Panc1 (cell line): Measurements from ENCODE around the gene CDH23. TPM values are rescaled to one million over a fixed set of nuclear protein-coding genes. Genes with fewer than 3 reads are reported as not detected.

Experiments
- ATAC-seq: fragments of 200-7000 bp; cut with Tn5 transposase; 2 replicates; pipeline ENCODE4 v1.9.1; 2020; ENCODE audit warnings: mild to moderate bottlenecking, moderate library complexity
- BruUV-seq: library from RNA; stranded (reverse); fragments of 400-500 nt; replicated peaks from 2 replicates; lab custom pipeline; 2021; lab: Mats Ljungman, UMichigan
- CTCF ChIA-PET: fragments of 300-600 bp; sonication (Branson Sonifier 250); formaldehyde crosslinking; loops from one replicate; lab custom pipeline; 2022; ENCODE audit warnings: antibody characterized with exemption; lab: Charles Lee
- POLR2A ChIA-PET: fragments of 300-600 bp; sonication (Branson Sonifier 250); formaldehyde crosslinking; loops from one replicate; lab custom pipeline; 2022; ENCODE audit warnings: antibody characterized with exemption; lab: Charles Lee
- DNase-seq: peaks from one replicate; pipeline ENCODE4 v3.0.0-alpha.2; 2010; ENCODE audit warnings: low read depth, low spot score
- H3K27ac ChIP-seq: 2 replicates; pipeline ENCODE4 v1.5.1; 2011; ENCODE audit warnings: mild to moderate bottlenecking, low read length, inconsistent platforms
- H3K27me3 ChIP-seq: fragments of 200-500 bp; sonication (Bioruptor generic); 2 replicates; pipeline ENCODE4 v1.6.0; 2014; ENCODE audit warnings: low read length, inconsistent platforms; ENCODE audit not compliant: control insufficient read depth, insufficient read depth
- H3K36me3 ChIP-seq: fragments of 200-500 bp; sonication (Bioruptor generic); 2 replicates; pipeline ENCODE4 v1.5.1; 2014; ENCODE audit warnings: inconsistent platforms, mild to moderate bottlenecking, low read length, moderate library complexity; ENCODE audit not compliant: control insufficient read depth, insufficient read depth
- H3K4me1 ChIP-seq: 2 replicates; pipeline ENCODE4 v1.5.1; 2011; ENCODE audit warnings: inconsistent platforms, mild to moderate bottlenecking, low read length, moderate library complexity; ENCODE audit not compliant: control insufficient read depth, insufficient read depth
- H3K4me3 ChIP-seq, 2 experiments: 2 replicates each; pipeline ENCODE4 v1.5.1; 2011 to 2012; ENCODE audit warnings: low read depth in 2 of 2, low read length in 2 of 2, mild to moderate bottlenecking in 2 of 2, inconsistent platforms in 1 of 2, moderate library complexity in 1 of 2
- H3K9me3 ChIP-seq: fragments of 200-500 bp; sonication (Bioruptor generic); 2 replicates; pipeline ENCODE4 v1.5.1; 2014; ENCODE audit warnings: low read depth, mild to moderate bottlenecking, inconsistent platforms, low read length, moderate library complexity; ENCODE audit not compliant: control insufficient read depth, insufficient read depth
- POLR2AphosphoS5 ChIP-seq: IDR thresholded peaks from 2 replicates; pipeline ENCODE4 v1.6.1; 2012; ENCODE audit warnings: mild to moderate bottlenecking, low read depth, low read length, moderate library complexity
- REST ChIP-seq, 2 experiments: IDR thresholded peaks; 2 replicates each; pipeline ENCODE4 v1.6.1; 2011 to 2012; ENCODE audit warnings: low read depth in 2 of 2, control low read depth in 1 of 2, low read length in 1 of 2, mild to moderate bottlenecking in 1 of 2, moderate library complexity in 1 of 2; ENCODE audit not compliant: insufficient read depth in 1 of 2
- SIN3A ChIP-seq: IDR thresholded peaks from 2 replicates; pipeline ENCODE4 v1.6.1; 2012; ENCODE audit warnings: low read depth, mild to moderate bottlenecking, low read length, moderate library complexity, borderline replicate concordance; ENCODE audit not compliant: insufficient read depth
- TCF7L2 ChIP-seq: IDR thresholded peaks from 2 replicates; pipeline ENCODE4 v1.6.1; 2011; ENCODE audit warnings: mild to moderate bottlenecking, low read depth, low read length, inconsistent platforms
- in situ Hi-C: cut with HindIII; loops from 2 replicates; pipeline ENCODE4 v1.10.0; 2016; ENCODE audit warnings: low sequenced_read_pairs, low pct_unique_long_range_greater_than_20kb
- intact Hi-C: fragments of 100-400 bp; cut with micrococcal nuclease; formaldehyde crosslinking; loops from one replicate; pipeline ENCODE4 v1.10.0; 2022; ENCODE audit not compliant: unreplicated experiment
- total RNA-seq: library from RNA; stranded (reverse); gene quantifications from one replicate; pipeline ENCODE4 v1.2.1, GENCODE V29; 2021; ENCODE audit not compliant: unreplicated experiment
- TF ChIP-seq, protein P1 (sequence below): fragments of 450-650 bp; IDR thresholded peaks from 2 replicates; pipeline ENCODE4 v1.5.1; 2017; ENCODE audit warnings: mild to moderate bottlenecking

Gene CDH23
- total RNA-seq, 1 experiment from 2014 or later = 2.7 TPM

DNA sequence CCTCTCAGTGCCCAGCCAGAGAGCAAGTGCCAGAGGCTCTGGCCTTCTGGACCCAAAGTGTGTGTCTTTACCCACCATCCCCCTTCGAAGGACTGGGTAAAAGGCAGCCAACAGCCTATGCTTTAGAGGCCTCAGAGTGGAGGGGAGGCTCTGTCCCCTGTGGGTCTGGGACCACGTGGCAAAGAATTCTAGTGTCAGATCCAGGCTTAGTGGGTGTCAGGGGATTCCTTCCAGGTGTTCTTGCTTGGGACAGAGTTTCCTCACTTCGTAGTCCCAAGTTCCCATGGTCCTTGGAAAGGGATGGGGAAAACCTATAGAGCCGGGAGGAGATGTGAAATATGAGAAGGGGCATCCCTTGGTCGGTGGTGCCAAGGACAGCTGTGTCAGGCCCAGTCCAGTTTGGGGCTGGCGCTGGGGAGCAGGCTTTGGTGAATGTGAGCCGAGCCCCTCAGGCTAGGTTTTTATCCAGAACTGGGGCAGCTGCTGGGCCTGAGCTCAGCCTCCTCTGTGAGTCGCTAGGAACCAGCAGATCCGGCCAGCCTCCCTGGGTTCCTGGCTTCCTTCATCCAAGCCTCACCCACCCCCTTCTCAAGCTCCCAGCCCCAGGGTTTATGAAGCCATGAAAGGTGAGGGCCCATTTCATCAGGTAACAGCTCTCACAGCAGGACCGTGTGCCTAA lies 251.7 kb downstream of the CDH23 start:
- no peak for ATAC-seq
- no TSS peak for BruUV-seq
- DNase-seq = no peak
- in situ Hi-C loops (no loop called here), intact Hi-C loops (no loop called here)
- Histone ChIP-seq H3K4me3 (no peak overlapping the region), H3K9me3 (no peaks in the 10 kb centered on the region), H3K27me3 (no peaks in the 10 kb centered on the region), H3K4me1 (no peaks in the 10 kb centered on the region), H3K36me3 (no peaks in the 10 kb centered on the region), H3K27ac (no peak overlapping the region)
- no peak for TF ChIP-seq TCF7L2
- no peak for TF ChIP-seq SIN3A
- TF ChIP-seq POLR2AphosphoS5 = no peak
- TF ChIP-seq REST (IDR thresholded peaks at IDR 0.05; ENCODE audit: insufficient read depth in 1 of 2, low read depth in 2 of 2, low read length in 1 of 2) = no peak
- TF ChIP-seq, protein P1, sequence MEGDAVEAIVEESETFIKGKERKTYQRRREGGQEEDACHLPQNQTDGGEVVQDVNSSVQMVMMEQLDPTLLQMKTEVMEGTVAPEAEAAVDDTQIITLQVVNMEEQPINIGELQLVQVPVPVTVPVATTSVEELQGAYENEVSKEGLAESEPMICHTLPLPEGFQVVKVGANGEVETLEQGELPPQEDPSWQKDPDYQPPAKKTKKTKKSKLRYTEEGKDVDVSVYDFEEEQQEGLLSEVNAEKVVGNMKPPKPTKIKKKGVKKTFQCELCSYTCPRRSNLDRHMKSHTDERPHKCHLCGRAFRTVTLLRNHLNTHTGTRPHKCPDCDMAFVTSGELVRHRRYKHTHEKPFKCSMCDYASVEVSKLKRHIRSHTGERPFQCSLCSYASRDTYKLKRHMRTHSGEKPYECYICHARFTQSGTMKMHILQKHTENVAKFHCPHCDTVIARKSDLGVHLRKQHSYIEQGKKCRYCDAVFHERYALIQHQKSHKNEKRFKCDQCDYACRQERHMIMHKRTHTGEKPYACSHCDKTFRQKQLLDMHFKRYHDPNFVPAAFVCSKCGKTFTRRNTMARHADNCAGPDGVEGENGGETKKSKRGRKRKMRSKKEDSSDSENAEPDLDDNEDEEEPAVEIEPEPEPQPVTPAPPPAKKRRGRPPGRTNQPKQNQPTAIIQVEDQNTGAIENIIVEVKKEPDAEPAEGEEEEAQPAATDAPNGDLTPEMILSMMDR = no peak
- CTCF ChIA-PET = interaction anchor here (0.7 kb wide), 1 partner anchor 37 kb away, joined by 3 read pairs; no protein-coding TSS in a partner anchor
- POLR2A ChIA-PET = interaction anchor here (0.5 kb wide), 1 partner anchor 17 kb away, joined by 6 read pairs; no protein-coding TSS in a partner anchor

- BruUV-seq = no TSS peak
- Histone ChIP-seq H3K4me1 (no peaks in the 10 kb centered on the region), H3K9me3 (no peaks in the 10 kb centered on the region), H3K4me3 (no peak overlapping the region), H3K27me3 (no peaks in the 10 kb centered on the region), H3K27ac (no peak overlapping the region), H3K36me3 (no peaks in the 10 kb centered on the region)
- CTCF ChIA-PET = interaction anchor here (0.7 kb wide), 1 partner anchor 36 kb away, joined by 3 read pairs; no protein-coding TSS in a partner anchor
- POLR2A ChIA-PET = interaction anchor here (0.5 kb wide), 1 partner anchor 16 kb away, joined by 6 read pairs; no protein-coding TSS in a partner anchor
- intact Hi-C loops (no loop called here), in situ Hi-C loops (no loop called here)
- ATAC-seq = no peak
- TF ChIP-seq REST (IDR thresholded peaks at IDR 0.05; ENCODE audit: insufficient read depth in 1 of 2, low read depth in 2 of 2, low read length in 1 of 2) (no peak), SIN3A (no peak), TCF7L2 (no peak), POLR2AphosphoS5 (no peak)
- TF ChIP-seq, protein P1 = no peak
- no peak for DNase-seq
These were observed 252.2 kb downstream of the CDH23 start for GRCh38 chr10:71648933-71649320.
